Coronary artery (tissue), 2 donors: ENCODE results near the gene ACYP2.
"Not testable (repeated sequence)": the region's sequence is repeated elsewhere in the genome, so short reads cannot be mapped to it uniquely, and the experiment has no call there.

Source experiments
- DNase-seq: peaks from one replicate; pipeline ENCODE4 v3.0.0-alpha.2; 2017; ENCODE audit warnings: low spot score
- H3K27ac ChIP-seq, 2 donors: fragments of 200-600 bp; sonication (generic); one replicate each; pipeline ENCODE4 v1.5.1; 2016 to 2019
- H3K4me3 ChIP-seq: fragments of 200-600 bp; sonication (generic); 2 replicates; pipeline ENCODE4 v1.5.1; 2016; ENCODE audit warnings: mild to moderate bottlenecking, moderate library complexity
- TF ChIP-seq, protein P1 (sequence below): fragments of 200-600 bp; sonication (generic); IDR thresholded peaks from one replicate; pipeline ENCODE4 v1.5.1; 2019; ENCODE audit warnings: antibody characterized with exemption

The ACYP2 gene

DNA sequence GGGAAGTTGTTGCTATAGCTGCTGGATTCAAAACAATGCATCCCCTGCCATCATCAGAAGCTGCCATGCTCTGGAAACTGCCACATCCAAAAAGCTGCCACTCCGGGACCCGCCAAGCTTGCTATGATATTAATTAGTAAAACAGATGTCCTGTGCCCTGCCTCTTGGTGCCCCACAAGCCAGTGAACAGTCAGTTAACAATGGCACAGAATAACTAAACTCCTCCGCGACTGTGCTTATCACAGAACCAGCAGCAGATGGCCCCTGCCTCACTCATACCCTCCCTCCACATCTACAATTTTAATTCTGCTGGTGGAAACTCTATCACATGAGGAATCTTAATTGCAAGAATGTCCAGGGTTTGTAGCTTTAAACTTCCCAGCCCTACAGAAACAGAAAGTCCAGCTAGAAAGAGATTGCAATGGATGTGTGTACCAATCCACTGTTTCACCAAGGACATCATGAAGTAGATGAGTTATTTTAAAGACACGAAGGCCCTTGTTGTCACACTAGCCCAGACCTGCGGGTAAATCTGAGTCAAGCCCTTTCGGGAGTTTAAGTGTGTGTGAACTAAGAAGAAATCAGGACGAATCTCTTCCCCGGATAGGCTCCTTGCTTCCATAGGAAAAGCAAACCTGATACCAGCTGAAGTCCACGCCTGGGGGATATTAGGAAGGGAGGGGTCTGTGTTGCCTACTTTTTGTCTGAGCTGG, 7.4 kb upstream of the ACYP2 start:
- H3K4me3 ChIP-seq = no peak overlapping the region

GRCh38 chr2:54109848-54110247, 5.6 kb upstream of the ACYP2 start:
- no peak for DNase-seq
- no peak overlapping the region for H3K4me3 ChIP-seq
- H3K27ac ChIP-seq = no peak overlapping the region
- TF ChIP-seq, protein P1, sequence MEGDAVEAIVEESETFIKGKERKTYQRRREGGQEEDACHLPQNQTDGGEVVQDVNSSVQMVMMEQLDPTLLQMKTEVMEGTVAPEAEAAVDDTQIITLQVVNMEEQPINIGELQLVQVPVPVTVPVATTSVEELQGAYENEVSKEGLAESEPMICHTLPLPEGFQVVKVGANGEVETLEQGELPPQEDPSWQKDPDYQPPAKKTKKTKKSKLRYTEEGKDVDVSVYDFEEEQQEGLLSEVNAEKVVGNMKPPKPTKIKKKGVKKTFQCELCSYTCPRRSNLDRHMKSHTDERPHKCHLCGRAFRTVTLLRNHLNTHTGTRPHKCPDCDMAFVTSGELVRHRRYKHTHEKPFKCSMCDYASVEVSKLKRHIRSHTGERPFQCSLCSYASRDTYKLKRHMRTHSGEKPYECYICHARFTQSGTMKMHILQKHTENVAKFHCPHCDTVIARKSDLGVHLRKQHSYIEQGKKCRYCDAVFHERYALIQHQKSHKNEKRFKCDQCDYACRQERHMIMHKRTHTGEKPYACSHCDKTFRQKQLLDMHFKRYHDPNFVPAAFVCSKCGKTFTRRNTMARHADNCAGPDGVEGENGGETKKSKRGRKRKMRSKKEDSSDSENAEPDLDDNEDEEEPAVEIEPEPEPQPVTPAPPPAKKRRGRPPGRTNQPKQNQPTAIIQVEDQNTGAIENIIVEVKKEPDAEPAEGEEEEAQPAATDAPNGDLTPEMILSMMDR = no peak

More for the DNA sequence above, 7.4 kb upstream of the ACYP2 start:
- H3K27ac ChIP-seq = no peak overlapping the region
- TF ChIP-seq, protein P1 = no peak
- DNase-seq = no peak

- H3K4me3 ChIP-seq = peak overlapping the region; percentile 86
- DNase-seq = not testable (repeated sequence)
- H3K27ac ChIP-seq = peak overlapping the region in 1 of 2 donors; percentile 99
Observed at GRCh38 chr2:54114479-54114878, 936 bp upstream of the ACYP2 start.

DNA sequence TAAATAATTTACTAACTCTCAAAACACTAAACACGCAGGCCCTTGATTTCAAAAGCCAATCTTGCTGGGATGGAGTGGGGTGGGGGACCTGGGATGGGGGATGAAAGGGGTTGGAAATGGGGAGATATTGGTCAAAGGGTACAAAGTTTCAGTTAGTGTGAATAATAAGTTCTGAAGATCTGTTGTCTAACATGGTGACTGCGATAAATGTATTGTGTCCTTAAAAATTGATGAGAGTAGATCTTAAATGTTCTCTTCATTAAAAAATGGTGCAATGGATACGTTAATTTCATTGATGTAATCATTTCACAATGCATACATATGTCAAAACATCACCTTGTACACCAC, 505 bp upstream of the ACYP2 start:
- TF ChIP-seq, protein P1 = no peak
- Histone ChIP-seq H3K4me3 (peak overlapping the region; percentile 86), H3K27ac (peak overlapping the region; percentile 96 to 99)
- DNase-seq = no peak

DNA sequence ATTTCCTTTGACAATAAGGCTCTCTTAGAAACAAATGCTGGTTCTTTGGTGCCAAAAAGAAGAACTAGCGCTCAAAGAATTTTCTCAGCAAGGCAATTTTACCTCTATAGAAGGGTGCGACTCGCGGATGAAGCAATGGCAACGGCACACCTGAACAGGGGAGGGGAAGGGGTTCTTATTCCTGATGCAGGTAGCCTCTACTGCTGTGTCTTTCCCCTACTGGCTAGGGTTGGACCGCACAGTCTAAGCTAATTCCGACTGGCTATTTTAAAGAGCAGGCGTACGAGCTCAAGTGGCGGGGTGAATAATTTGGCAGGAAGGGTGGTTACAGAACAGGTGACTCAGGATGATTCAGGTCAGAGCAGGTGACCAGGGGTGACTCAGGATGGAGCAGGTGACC, 1.2 kb downstream of the ACYP2 start:
- not testable (repeated sequence) for H3K4me3 ChIP-seq, H3K27ac ChIP-seq, DNase-seq

GRCh38 chr2:54120950-54121349, 5.5 kb downstream of the ACYP2 start:
- Histone ChIP-seq H3K4me3 (no peak overlapping the region), H3K27ac (no peak overlapping the region)
- TF ChIP-seq, protein P1 = no peak
- no peak for DNase-seq

- TF ChIP-seq, protein P1 = no peak
- H3K4me3 ChIP-seq = peak overlapping the region; percentile 16
- no peak for DNase-seq
- peak overlapping the region; percentile 33 to 82 for H3K27ac ChIP-seq
Observed at GRCh38 chr2:54122171-54122935, 6.9 kb downstream of the ACYP2 start.

DNA sequence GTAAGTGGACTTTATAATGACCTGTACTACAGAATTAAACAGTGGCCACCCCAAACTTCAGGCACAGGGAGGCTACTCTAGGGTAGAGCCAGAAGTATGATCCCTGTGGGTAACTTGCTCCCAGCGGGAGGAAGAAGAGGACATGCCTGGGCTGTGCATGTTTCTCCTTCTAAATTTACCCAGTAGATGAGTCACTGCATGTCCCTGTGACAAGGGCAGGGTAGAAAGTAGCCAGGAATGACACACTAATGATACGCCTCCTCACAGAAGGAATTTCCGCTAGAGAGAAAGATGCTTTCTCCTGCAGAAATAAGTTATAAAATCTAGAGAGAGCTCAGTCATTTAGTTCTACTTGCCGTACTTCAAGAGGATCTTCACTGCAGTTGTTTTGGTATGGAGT, 7.5 kb downstream of the ACYP2 start:
- TF ChIP-seq, protein P1 = no peak
- H3K4me3 ChIP-seq = peak overlapping the region; percentile 16
- peak overlapping the region; percentile 33 to 82 for H3K27ac ChIP-seq
- peak; percentile 75 for DNase-seq

DNA sequence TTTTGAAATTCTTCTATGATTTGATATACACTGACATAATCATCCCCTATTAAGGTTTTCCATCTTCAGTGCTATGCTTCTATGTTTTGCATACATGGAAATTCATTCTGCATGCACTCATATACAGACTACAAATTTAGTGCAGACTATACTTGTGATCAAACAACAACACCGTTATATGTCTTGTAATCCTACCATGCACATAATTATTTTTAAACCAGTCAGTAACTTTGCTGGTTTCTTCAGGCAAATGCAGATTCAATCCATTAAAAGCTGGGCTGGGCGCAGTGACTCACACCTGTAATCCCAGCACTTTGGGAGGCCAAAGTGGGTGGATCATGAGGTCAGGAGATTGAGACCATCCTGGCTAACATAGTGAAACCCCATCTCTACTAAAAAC, 11.8 kb downstream of the ACYP2 start:
- not testable (repeated sequence) for H3K4me3 ChIP-seq, DNase-seq, H3K27ac ChIP-seq
